Loucy (cell line): ENCODE results near the gene ARHGAP6.

ENCODE experiments used
- EZH2phosphoT487 ChIP-seq: fragments of 200-600 bp; IDR thresholded peaks from 2 replicates; pipeline ENCODE4 v1.6.1; 2018; ENCODE audit warnings: antibody characterized with exemption, mild to moderate bottlenecking, moderate library complexity, borderline replicate concordance
- TF ChIP-seq, protein P1 (sequence below): fragments of 200-600 bp; sonication (generic); conservative IDR thresholded peaks from 2 replicates; pipeline ENCODE4 v1.5.1; 2014; ENCODE audit warnings: mild to moderate bottlenecking, antibody characterized with exemption, low read length

DNA sequence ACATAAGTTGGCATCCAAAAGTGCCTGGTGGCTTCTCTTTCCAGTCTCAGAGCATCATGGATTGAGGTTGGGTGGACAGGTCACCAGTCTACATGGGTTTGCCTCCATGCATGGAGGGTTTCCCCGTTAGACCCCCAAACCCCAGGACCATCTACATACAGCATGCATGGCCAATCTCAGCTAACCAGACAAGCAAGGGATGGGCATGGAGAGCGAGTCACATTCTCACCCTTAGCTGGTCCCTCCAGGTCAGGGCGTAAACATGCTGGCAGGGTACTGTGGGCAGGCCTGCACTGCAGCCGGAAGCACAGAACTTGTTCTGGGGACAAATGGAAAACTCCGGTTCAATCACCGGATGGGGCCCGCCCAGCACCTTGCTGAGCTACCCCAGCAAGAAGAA lies 517.3 kb downstream of the ARHGAP6 start:
- TF ChIP-seq, protein P1, sequence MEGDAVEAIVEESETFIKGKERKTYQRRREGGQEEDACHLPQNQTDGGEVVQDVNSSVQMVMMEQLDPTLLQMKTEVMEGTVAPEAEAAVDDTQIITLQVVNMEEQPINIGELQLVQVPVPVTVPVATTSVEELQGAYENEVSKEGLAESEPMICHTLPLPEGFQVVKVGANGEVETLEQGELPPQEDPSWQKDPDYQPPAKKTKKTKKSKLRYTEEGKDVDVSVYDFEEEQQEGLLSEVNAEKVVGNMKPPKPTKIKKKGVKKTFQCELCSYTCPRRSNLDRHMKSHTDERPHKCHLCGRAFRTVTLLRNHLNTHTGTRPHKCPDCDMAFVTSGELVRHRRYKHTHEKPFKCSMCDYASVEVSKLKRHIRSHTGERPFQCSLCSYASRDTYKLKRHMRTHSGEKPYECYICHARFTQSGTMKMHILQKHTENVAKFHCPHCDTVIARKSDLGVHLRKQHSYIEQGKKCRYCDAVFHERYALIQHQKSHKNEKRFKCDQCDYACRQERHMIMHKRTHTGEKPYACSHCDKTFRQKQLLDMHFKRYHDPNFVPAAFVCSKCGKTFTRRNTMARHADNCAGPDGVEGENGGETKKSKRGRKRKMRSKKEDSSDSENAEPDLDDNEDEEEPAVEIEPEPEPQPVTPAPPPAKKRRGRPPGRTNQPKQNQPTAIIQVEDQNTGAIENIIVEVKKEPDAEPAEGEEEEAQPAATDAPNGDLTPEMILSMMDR: no peak
- TF ChIP-seq EZH2phosphoT487: no peak
